ENCODE measurements around the gene CA10.

CA10 gene

DNA sequence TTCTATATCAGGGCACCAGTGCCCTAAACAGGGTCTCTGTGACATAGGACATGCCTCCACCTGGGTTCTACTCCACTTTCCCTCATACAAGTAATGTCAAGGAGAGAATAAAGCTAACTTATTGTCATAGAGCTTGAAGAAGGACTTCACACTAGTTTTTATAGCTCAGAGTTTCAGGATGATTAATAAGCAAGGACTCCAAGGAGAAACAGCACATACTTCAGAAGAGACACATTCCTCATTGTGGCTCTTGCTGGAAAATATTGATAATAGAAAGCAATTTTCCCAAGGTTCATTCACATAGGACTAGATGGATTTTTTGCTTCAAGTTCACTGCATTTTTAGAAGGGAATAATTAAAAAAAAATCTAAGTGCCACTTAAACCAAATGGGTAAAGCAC is 133.3 kb downstream of the CA10 start:
- no peak overlapping the region for H3K4me2 ChIP-seq (ENCODE audit: low read depth, low read length, poor library complexity, severe bottlenecking)
- H3F3A ChIP-seq (ENCODE audit: insufficient read depth): no peaks in the 10 kb centered on the region
- TF ChIP-seq, protein P1, sequence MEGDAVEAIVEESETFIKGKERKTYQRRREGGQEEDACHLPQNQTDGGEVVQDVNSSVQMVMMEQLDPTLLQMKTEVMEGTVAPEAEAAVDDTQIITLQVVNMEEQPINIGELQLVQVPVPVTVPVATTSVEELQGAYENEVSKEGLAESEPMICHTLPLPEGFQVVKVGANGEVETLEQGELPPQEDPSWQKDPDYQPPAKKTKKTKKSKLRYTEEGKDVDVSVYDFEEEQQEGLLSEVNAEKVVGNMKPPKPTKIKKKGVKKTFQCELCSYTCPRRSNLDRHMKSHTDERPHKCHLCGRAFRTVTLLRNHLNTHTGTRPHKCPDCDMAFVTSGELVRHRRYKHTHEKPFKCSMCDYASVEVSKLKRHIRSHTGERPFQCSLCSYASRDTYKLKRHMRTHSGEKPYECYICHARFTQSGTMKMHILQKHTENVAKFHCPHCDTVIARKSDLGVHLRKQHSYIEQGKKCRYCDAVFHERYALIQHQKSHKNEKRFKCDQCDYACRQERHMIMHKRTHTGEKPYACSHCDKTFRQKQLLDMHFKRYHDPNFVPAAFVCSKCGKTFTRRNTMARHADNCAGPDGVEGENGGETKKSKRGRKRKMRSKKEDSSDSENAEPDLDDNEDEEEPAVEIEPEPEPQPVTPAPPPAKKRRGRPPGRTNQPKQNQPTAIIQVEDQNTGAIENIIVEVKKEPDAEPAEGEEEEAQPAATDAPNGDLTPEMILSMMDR (IDR thresholded peaks at IDR 0.05; ENCODE audit: insufficient read depth, low read length, poor library complexity, severe bottlenecking): no peak
- no peak for TF ChIP-seq EZH2phosphoT487 (conservative IDR thresholded peaks at IDR 0.05; ENCODE audit: low read length)
- no peaks in the 10 kb centered on the region for H3K9me2 ChIP-seq (replicated peaks; ENCODE audit: insufficient read depth, low read length)
- no peak overlapping the region for H3K4me3 ChIP-seq (ENCODE audit: insufficient read depth, low read length, poor library complexity, severe bottlenecking)
- H3K36me3 ChIP-seq (ENCODE audit: low read length): no peaks in the 10 kb centered on the region
- no peaks in the 10 kb centered on the region for H3K79me2 ChIP-seq (ENCODE audit: insufficient read depth, low read length)
- H3K27ac ChIP-seq (ENCODE audit: low read depth, low read length): no peak overlapping the region
- no peak overlapping the region for H2AFZ ChIP-seq (ENCODE audit: low read depth, low read length, severe bottlenecking)
- no peaks in the 10 kb centered on the region for H3K27me3 ChIP-seq (ENCODE audit: low read length)
- no peak overlapping the region for H3K9ac ChIP-seq (ENCODE audit: low read length)
- H4K20me1 ChIP-seq (ENCODE audit: low read depth, low read length): no peaks in the 10 kb centered on the region
- no peaks in the 10 kb centered on the region for H3K9me3 ChIP-seq (ENCODE audit: insufficient read depth, low read length)

DNA sequence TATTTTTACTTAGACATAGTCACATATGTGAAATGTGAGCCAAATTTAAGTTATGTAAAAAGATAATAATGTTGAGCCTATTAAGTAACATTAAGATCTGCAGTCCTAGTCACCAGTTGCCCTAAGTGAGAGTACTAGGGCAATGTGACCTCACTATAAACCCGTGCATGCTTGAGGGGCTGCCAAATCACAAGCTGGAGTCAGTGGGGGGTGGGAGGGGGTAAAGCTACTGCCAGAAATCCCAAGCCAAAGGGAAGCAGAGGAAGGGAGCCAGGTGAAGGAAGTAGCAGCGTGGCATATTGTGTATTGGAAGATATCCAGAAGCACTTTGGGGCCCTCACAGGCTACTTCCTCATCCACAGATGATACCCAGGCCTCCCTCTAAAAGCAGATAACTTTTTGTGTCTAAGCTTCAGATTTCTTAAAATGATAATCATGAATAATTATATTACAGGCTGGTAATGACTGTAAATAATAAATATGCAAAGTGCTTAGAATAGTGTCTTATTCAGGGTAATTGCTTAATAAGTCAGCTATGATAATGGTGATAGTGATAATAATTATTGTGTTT is 134.1 kb downstream of the CA10 start:
- no peaks in the 10 kb centered on the region for H4K20me1 ChIP-seq (ENCODE audit: low read depth, low read length)
- no peaks in the 10 kb centered on the region for H3K9me2 ChIP-seq (replicated peaks; ENCODE audit: insufficient read depth, low read length)
- H3F3A ChIP-seq (ENCODE audit: insufficient read depth): no peaks in the 10 kb centered on the region
- no peak overlapping the region for H2AFZ ChIP-seq (ENCODE audit: low read depth, low read length, severe bottlenecking)
- no peak for TF ChIP-seq EZH2phosphoT487 (conservative IDR thresholded peaks at IDR 0.05; ENCODE audit: low read length)
- TF ChIP-seq, protein P1 (IDR thresholded peaks at IDR 0.05; ENCODE audit: insufficient read depth, low read length, poor library complexity, severe bottlenecking): no peak
- H3K9ac ChIP-seq (ENCODE audit: low read length): no peak overlapping the region
- H3K27ac ChIP-seq (ENCODE audit: low read depth, low read length): no peak overlapping the region
- H3K27me3 ChIP-seq (ENCODE audit: low read length): no peaks in the 10 kb centered on the region
- no peaks in the 10 kb centered on the region for H3K79me2 ChIP-seq (ENCODE audit: insufficient read depth, low read length)
- H3K4me3 ChIP-seq (ENCODE audit: insufficient read depth, low read length, poor library complexity, severe bottlenecking): no peak overlapping the region
- H3K9me3 ChIP-seq (ENCODE audit: insufficient read depth, low read length): no peaks in the 10 kb centered on the region
- no peak overlapping the region for H3K4me2 ChIP-seq (ENCODE audit: low read depth, low read length, poor library complexity, severe bottlenecking)
- no peaks in the 10 kb centered on the region for H3K36me3 ChIP-seq (ENCODE audit: low read length)

DNA sequence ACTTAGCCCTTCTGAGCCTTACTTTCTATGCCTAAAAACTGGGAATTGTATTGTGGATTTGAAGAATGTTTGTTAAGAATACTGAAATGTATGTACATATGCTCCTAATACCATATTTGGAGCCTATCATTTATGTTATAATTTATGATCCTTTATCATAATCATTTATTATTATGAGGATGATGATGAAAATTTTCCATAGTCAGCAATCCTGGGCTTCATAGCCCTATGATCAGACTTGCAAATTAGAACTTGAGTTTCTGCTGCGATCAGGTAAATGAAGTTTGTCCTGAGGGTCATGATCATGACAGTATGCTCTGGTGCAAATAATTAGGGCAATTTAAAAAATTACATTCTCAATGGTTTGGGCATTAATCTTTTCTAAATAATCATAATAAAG is 147.4 kb downstream of the CA10 start:
- no peaks in the 10 kb centered on the region for H3F3A ChIP-seq (ENCODE audit: insufficient read depth)
- no peaks in the 10 kb centered on the region for H3K79me2 ChIP-seq (ENCODE audit: insufficient read depth, low read length)
- no peaks in the 10 kb centered on the region for H4K20me1 ChIP-seq (ENCODE audit: low read depth, low read length)
- H3K36me3 ChIP-seq (ENCODE audit: low read length): no peaks in the 10 kb centered on the region
- H3K4me2 ChIP-seq (ENCODE audit: low read depth, low read length, poor library complexity, severe bottlenecking): no peak overlapping the region
- H3K9ac ChIP-seq (ENCODE audit: low read length): no peak overlapping the region
- no peak overlapping the region for H3K27ac ChIP-seq (ENCODE audit: low read depth, low read length)
- no peak for TF ChIP-seq EZH2phosphoT487 (conservative IDR thresholded peaks at IDR 0.05; ENCODE audit: low read length)
- TF ChIP-seq, protein P1 (IDR thresholded peaks at IDR 0.05; ENCODE audit: insufficient read depth, low read length, poor library complexity, severe bottlenecking): no peak
- no peaks in the 10 kb centered on the region for H3K27me3 ChIP-seq (ENCODE audit: low read length)
- no peaks in the 10 kb centered on the region for H3K9me2 ChIP-seq (replicated peaks; ENCODE audit: insufficient read depth, low read length)
- no peak overlapping the region for H2AFZ ChIP-seq (ENCODE audit: low read depth, low read length, severe bottlenecking)
- no peak overlapping the region for H3K4me3 ChIP-seq (ENCODE audit: insufficient read depth, low read length, poor library complexity, severe bottlenecking)
- H3K9me3 ChIP-seq (ENCODE audit: insufficient read depth, low read length): no peaks in the 10 kb centered on the region

All from SU-DHL-6 (cell line).